GM12864 (cell line): ENCODE results near the gene OTOP2.

Experiments used
- DNase-seq: peaks from one replicate; pipeline ENCODE4 v3.0.0-alpha.2; 2011; ENCODE audit warnings: low read depth
- H3K4me3 ChIP-seq: 2 replicates; pipeline ENCODE4 v1.5.1; 2011; ENCODE audit warnings: mild to moderate bottlenecking, low read depth, low read length, control low read depth
- TF ChIP-seq, protein P1 (sequence below): IDR thresholded peaks from 2 replicates; pipeline ENCODE4 v1.5.1; 2011; ENCODE audit warnings: low read depth, mild to moderate bottlenecking, moderate library complexity, low read length, control low read depth, inconsistent platforms; ENCODE audit errors: missing control alignments

The OTOP2 gene

DNA sequence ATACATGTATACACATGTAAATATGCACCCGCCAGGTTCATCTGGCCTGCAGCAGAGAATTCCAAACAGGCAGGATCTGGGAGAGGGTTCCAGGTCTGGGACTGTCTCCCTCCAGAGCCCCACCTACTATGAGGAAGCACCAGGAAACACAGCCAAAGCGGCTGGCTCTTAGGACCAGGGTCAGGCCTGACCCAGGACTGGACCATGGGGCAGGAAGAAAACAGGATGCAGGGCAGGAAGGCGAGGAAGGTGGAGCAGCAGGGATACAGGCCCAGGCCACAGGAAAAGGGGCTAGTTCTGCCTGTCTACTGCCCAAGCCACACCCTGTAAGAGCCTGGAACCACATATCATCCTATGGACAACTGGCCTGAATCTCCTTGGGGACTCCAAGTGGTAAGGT lies 46.3 kb downstream of the OTOP2 start:
- TF ChIP-seq, protein P1, sequence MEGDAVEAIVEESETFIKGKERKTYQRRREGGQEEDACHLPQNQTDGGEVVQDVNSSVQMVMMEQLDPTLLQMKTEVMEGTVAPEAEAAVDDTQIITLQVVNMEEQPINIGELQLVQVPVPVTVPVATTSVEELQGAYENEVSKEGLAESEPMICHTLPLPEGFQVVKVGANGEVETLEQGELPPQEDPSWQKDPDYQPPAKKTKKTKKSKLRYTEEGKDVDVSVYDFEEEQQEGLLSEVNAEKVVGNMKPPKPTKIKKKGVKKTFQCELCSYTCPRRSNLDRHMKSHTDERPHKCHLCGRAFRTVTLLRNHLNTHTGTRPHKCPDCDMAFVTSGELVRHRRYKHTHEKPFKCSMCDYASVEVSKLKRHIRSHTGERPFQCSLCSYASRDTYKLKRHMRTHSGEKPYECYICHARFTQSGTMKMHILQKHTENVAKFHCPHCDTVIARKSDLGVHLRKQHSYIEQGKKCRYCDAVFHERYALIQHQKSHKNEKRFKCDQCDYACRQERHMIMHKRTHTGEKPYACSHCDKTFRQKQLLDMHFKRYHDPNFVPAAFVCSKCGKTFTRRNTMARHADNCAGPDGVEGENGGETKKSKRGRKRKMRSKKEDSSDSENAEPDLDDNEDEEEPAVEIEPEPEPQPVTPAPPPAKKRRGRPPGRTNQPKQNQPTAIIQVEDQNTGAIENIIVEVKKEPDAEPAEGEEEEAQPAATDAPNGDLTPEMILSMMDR = no peak
- DNase-seq = no peak
- H3K4me3 ChIP-seq = no peak overlapping the region

DNA sequence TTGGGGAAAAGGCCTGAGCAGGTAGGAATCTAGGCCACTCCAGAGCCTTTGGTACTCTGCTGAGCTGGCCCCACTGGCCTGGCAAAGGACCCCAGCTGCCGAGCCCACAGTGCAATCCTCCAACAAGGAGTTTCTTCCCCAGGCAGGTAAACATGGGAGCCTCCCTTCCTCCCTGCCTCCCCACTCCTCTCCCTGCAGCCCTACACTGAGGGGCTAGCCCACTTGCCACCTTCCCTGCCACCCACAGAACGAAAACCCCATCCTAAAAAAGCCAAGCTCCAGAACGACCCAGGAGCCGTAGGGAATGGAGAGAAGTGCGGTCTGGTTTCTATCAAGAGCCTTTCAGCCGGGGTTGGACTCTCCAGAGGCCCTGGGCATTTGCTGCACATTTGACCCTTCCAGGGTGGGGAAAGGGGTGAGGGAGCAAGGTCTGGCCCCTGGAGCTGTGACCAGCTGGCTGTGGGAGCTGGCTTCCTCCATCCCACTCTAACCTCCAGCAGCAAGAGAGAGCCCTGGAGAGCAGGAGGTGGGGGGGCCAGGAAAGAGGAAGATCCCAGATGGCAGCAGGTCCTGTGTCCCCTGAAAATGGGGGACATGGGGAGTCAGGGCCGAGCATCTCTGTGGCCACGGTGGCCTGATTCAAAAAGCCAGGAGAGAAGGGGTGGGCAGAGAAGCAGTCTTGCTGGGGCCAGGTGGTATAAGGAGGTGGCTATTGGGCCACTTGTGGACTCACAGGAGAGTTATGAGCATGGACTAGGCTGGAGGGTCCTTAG lies 47.2 kb downstream of the OTOP2 start:
- peak overlapping the region; percentile 9; the same call in 1 of the 2 replicates for H3K4me3 ChIP-seq
- TF ChIP-seq, protein P1 = no peak
- DNase-seq = no peak

DNA sequence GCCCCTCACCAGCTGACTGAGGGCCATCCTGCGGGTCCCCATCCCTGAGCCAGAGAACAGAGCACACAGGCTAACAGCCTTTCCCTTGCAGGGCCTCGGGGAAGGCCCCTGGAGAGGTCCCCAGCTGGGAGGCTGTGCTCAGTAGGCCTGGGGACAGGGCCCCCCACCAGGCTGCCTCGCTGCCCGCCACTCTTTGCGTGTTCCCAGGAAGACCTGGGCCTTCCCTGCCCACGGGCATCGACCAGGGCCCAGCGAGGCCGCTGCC lies 47.7 kb downstream of the OTOP2 start:
- H3K4me3 ChIP-seq = peak overlapping the region; percentile 9; the same call in 1 of the 2 replicates
- no peak for DNase-seq
- TF ChIP-seq, protein P1 = no peak

DNA sequence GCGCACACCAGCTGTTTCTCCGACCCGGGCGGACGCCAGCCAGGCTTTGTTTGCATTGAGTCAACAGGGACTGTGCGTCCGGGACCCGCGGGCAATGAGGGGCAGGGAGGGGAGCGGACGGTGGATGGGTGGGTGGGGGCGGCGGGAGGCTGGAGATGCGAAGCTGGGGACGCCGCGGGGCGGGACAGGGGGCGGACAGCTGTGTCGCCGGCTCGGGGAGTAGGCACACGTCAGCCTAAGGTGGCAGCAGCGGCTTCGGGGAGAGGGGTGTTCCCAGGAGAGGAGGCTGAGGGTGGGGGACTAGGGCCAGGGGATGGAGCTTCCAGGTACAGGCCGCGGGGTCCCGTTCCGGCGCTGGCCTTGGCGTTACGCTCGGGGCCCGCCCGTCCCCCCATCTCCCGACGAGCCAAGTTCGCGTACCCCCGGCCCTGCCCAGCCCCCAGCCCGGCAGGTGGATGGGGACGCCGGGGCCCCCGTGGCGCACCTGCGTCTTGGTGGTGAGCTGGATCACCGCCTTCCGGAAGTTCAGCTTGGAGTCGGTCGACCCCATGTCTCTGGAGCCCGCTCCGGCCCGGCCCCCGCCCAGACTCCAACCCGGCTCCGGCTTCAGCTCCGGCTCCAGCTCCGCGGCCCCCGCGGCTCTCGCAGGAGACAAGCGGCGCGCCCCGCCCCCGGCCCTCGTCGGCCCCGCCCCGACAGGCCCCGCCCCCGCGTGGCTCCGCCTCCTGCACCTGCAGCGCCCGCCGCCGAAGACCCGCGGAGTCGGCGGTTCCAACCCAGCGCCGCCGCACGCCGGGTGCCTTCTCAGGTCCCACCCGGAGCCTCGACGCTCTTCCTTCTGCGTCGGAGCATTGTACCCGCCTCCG lies 48.3 kb downstream of the OTOP2 start, which contains the start of gene HID1:
HID1 (minus strand) TSS at position 653 of the 866 bp plus-strand sequence; CDS start at position 550, 103 bp downstream.
- H3K4me3 ChIP-seq = peak within 1 kb of the TSS; percentile 43
- DNase-seq = no peak
- TF ChIP-seq, protein P1 = no peak

DNA sequence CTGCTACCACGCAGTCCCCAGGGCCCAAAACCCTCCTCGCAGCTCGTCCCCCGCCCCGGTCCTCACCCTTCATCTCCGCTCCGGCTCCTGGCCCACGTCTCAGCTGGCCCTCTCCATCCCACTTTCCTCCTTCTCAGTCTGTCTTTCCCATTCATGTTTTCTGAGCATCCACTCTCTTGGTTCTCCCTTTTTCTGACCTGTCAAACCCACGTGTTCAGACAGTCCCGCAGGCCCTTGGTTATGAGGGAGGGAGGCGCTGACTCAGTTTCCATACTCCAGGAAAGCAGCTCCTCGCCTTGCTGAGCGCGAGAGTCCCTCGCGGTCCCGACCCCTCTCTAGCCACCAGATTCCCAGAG lies 48.9 kb downstream of the OTOP2 start:
- no peak for DNase-seq
- H3K4me3 ChIP-seq = no peak overlapping the region; the same call in 1 of the 2 replicates
- TF ChIP-seq, protein P1 = no peak

DNA sequence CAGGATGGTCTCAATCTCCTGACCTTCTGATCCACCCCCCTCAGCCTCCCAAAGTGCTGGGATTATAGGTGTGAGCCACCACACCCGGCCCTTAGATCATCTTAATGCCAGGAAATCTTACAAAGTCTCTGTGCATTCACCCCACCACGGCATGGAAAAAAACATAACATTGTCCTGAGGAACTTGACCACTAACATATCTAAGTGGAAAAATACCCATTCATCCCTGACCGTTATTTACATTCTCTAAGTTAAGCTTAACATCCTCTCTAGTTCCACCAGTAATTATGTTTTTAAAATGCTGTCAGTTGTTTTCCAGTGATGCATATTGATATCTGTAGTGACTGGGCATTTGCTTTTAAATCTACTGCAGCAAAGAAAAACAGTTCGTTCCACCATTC lies 51.9 kb downstream of the OTOP2 start:
- TF ChIP-seq, protein P1 = no peak
- DNase-seq = no peak
- H3K4me3 ChIP-seq = no peak overlapping the region
